Loucy (cell line): ENCODE measurements around the gene QPCT.

Experiments
- H2AFZ ChIP-seq: fragments of 200-600 bp; sonication (generic); 2 replicates; pipeline ENCODE4 v1.6.0; 2016; ENCODE audit warnings: antibody characterized with exemption, mild to moderate bottlenecking, low read length, moderate library complexity
- H3F3A ChIP-seq: fragments of 200-600 bp; 2 replicates; pipeline ENCODE4 v1.6.0; 2016; ENCODE audit warnings: antibody characterized with exemption, low read depth, mild to moderate bottlenecking
- H3K27me3 ChIP-seq: fragments of 200-600 bp; sonication (generic); 2 replicates; pipeline ENCODE4 v1.6.1; 2014; ENCODE audit warnings: low read length, mild to moderate bottlenecking; ENCODE audit not compliant: insufficient read depth, poor library complexity, severe bottlenecking
- H3K36me3 ChIP-seq: fragments of 200-600 bp; sonication (generic); 2 replicates; pipeline ENCODE4 v1.6.1; 2016; ENCODE audit warnings: low read length; ENCODE audit not compliant: insufficient read depth
- H3K4me1 ChIP-seq: fragments of 200-600 bp; sonication (generic); 2 replicates; pipeline ENCODE4 v1.5.1; 2014; ENCODE audit warnings: low read length, mild to moderate bottlenecking; ENCODE audit not compliant: insufficient read depth, poor library complexity, severe bottlenecking
- H3K4me2 ChIP-seq: fragments of 200-600 bp; sonication (generic); 2 replicates; pipeline ENCODE4 v1.6.0; 2014; ENCODE audit warnings: antibody characterized with exemption, low read length, low read depth, mild to moderate bottlenecking; ENCODE audit not compliant: poor library complexity, severe bottlenecking
- H3K4me3 ChIP-seq: fragments of 200-600 bp; sonication (generic); 2 replicates; pipeline ENCODE4 v1.5.1; 2014; ENCODE audit warnings: low read length, mild to moderate bottlenecking, mixed read lengths; ENCODE audit not compliant: poor library complexity, severe bottlenecking
- H3K79me2 ChIP-seq: fragments of 200-600 bp; sonication (generic); 2 replicates; pipeline ENCODE4 v1.6.1; 2014; ENCODE audit warnings: low read length; ENCODE audit not compliant: insufficient read depth
- H3K9ac ChIP-seq: fragments of 200-600 bp; sonication (generic); 2 replicates; pipeline ENCODE4 v1.6.0; 2014; ENCODE audit warnings: mild to moderate bottlenecking, low read depth, low read length, moderate library complexity; ENCODE audit not compliant: poor library complexity, severe bottlenecking
- H3K9me2 ChIP-seq: fragments of 200-600 bp; sonication (generic); replicated peaks from 2 replicates; pipeline ENCODE4 v1.6.1; 2016; ENCODE audit warnings: low read depth, low read length, mixed read lengths
- H3K9me3 ChIP-seq: fragments of 200-600 bp; sonication (generic); 2 replicates; pipeline ENCODE4 v1.6.1; 2014; ENCODE audit warnings: mild to moderate bottlenecking, antibody characterized with exemption, low read length, low read depth; ENCODE audit not compliant: insufficient read depth
- H4K20me1 ChIP-seq: fragments of 200-600 bp; sonication (generic); 2 replicates; pipeline ENCODE4 v1.6.0; 2014; ENCODE audit warnings: antibody characterized with exemption, low read length, mild to moderate bottlenecking; ENCODE audit not compliant: insufficient read depth, poor library complexity, severe bottlenecking
- CTCF ChIP-seq: fragments of 200-600 bp; sonication (generic); conservative IDR thresholded peaks from 2 replicates; pipeline ENCODE4 v1.5.1; 2014; ENCODE audit warnings: mild to moderate bottlenecking, antibody characterized with exemption, low read length
- EZH2phosphoT487 ChIP-seq: fragments of 200-600 bp; IDR thresholded peaks from 2 replicates; pipeline ENCODE4 v1.6.1; 2018; ENCODE audit warnings: antibody characterized with exemption, mild to moderate bottlenecking, moderate library complexity, borderline replicate concordance

QPCT gene

GRCh38 chr2:37321029-37321682 is 23.3 kb upstream of the QPCT start:
- no peaks in the 10 kb centered on the region for H3K9me2 ChIP-seq
- H3K4me2 ChIP-seq = peak overlapping the region; percentile 97
- peaks cover 80% of the 10 kb centered on the region for H3K79me2 ChIP-seq
- H3F3A ChIP-seq = no peaks in the 10 kb centered on the region; the same call in 1 of the 2 replicates
- TF ChIP-seq CTCF (no peak), EZH2phosphoT487 (no peak)
- peaks cover 73% of the 10 kb centered on the region for H4K20me1 ChIP-seq
- no peaks in the 10 kb centered on the region for H3K9me3 ChIP-seq
- no peak overlapping the region for H2AFZ ChIP-seq
- H3K36me3 ChIP-seq = no peaks in the 10 kb centered on the region
- peaks cover 69% of the 10 kb centered on the region for H3K4me1 ChIP-seq
- H3K27me3 ChIP-seq = no peaks in the 10 kb centered on the region
- peak overlapping the region; percentile 96 for H3K4me3 ChIP-seq
- H3K9ac ChIP-seq = peak overlapping the region; percentile 84

- Histone ChIP-seq H3K27me3 (no peaks in the 10 kb centered on the region), H3K4me2 (peak overlapping the region; percentile 97), H3K9me2 (no peaks in the 10 kb centered on the region), H3K79me2 (peaks cover 68% of the 10 kb centered on the region), H2AFZ (no peak overlapping the region), H4K20me1 (peaks cover 62% of the 10 kb centered on the region), H3K9me3 (no peaks in the 10 kb centered on the region), H3K9ac (peak overlapping the region; percentile 84), H3K4me3 (peak overlapping the region; percentile 96), H3F3A (no peaks in the 10 kb centered on the region; the same call in 1 of the 2 replicates), H3K4me1 (peaks cover 64% of the 10 kb centered on the region), H3K36me3 (no peaks in the 10 kb centered on the region)
- TF ChIP-seq EZH2phosphoT487 = no peak
- TF ChIP-seq CTCF = no peak
Observed at GRCh38 chr2:37322368-37322767, 22.1 kb upstream of the QPCT start.

- peaks cover 55% of the 10 kb centered on the region for H3K4me1 ChIP-seq
- H3F3A ChIP-seq = no peaks in the 10 kb centered on the region; the same call in 1 of the 2 replicates
- no peak overlapping the region for H2AFZ ChIP-seq
Observed at GRCh38 chr2:37323176-37323780, 21.2 kb upstream of the QPCT start.

More at GRCh38 chr2:37323176-37323780, 21.2 kb upstream of the QPCT start:
- Histone ChIP-seq H3K27me3 (no peaks in the 10 kb centered on the region), H3K4me3 (peak overlapping the region; percentile 96), H3K4me2 (peak overlapping the region; percentile 97), H3K9me3 (no peaks in the 10 kb centered on the region), H3K9ac (peak overlapping the region; percentile 84), H3K9me2 (no peaks in the 10 kb centered on the region), H4K20me1 (peaks cover 53% of the 10 kb centered on the region), H3K36me3 (no peaks in the 10 kb centered on the region), H3K79me2 (peaks cover 59% of the 10 kb centered on the region)
- TF ChIP-seq EZH2phosphoT487 (no peak), CTCF (no peak)
